Measurements from ENCODE around the gene CEP170. TPM values are rescaled to one million over a fixed set of nuclear protein-coding genes. Genes with fewer than 3 reads are reported as not detected.

The CEP170 gene
- total and polyA plus RNA-seq, 2 experiments from 2014 or later = 93.1 to 104 TPM

GRCh38 chr1:243254233-243254926 is 701 bp downstream of the CEP170 start:
- Histone ChIP-seq H3K36me3 (ENCODE audit: insufficient read depth) (no peaks in the 10 kb centered on the region), H3K27ac (ENCODE audit: low read depth) (peak overlapping the region; percentile 85), H3K9me2 (ENCODE audit: insufficient read depth) (no peaks in the 10 kb centered on the region), H4K20me1 (replicated peaks; ENCODE audit: insufficient read depth) (peaks cover 22% of the 10 kb centered on the region), H3K4me1 (ENCODE audit: insufficient read depth) (peaks cover 42% of the 10 kb centered on the region), H3F3A (replicated peaks; ENCODE audit: low read depth) (no peaks in the 10 kb centered on the region), H2AFZ (no peak overlapping the region), H3K4me2 (peak overlapping the region; percentile 85), H3K27me3 (ENCODE audit: insufficient read depth) (no peaks in the 10 kb centered on the region), H3K79me2 (replicated peaks; ENCODE audit: insufficient read depth) (peaks cover 64% of the 10 kb centered on the region), H3K4me3 (peak overlapping the region; percentile 51)
- H3K4me3 Mint-ChIP-seq = peak overlapping the region; percentile 92
- TF ChIP-seq ETS1 (IDR thresholded peaks at IDR 0.05) (no peak), JUNB (IDR thresholded peaks at IDR 0.05; ENCODE audit: unreplicated experiment) (no peak), ZNF114 (CRISPR knock-in tag; IDR thresholded peaks at IDR 0.05) (no peak), EZH2phosphoT487 (IDR thresholded peaks at IDR 0.05; ENCODE audit: unreplicated experiment) (no peak), CREB1 (CRISPR knock-in tag; IDR thresholded peaks at IDR 0.05; ENCODE audit: low read depth) (no peak), STAT1 (IDR thresholded peaks at IDR 0.05; ENCODE audit: unreplicated experiment) (no peak), EZH2 (IDR thresholded peaks at IDR 0.05; ENCODE audit: low read depth, unreplicated experiment) (no peak), NANOG (IDR thresholded peaks at IDR 0.05; ENCODE audit: borderline replicate concordance) (no peak), POLR2AphosphoS5 (IDR thresholded peaks at IDR 0.05; ENCODE audit: low read depth) (no peak), ZNF331 (CRISPR knock-in tag; IDR thresholded peaks at IDR 0.05; ENCODE audit: low read depth) (no peak)
- TF ChIP-seq, protein P1, sequence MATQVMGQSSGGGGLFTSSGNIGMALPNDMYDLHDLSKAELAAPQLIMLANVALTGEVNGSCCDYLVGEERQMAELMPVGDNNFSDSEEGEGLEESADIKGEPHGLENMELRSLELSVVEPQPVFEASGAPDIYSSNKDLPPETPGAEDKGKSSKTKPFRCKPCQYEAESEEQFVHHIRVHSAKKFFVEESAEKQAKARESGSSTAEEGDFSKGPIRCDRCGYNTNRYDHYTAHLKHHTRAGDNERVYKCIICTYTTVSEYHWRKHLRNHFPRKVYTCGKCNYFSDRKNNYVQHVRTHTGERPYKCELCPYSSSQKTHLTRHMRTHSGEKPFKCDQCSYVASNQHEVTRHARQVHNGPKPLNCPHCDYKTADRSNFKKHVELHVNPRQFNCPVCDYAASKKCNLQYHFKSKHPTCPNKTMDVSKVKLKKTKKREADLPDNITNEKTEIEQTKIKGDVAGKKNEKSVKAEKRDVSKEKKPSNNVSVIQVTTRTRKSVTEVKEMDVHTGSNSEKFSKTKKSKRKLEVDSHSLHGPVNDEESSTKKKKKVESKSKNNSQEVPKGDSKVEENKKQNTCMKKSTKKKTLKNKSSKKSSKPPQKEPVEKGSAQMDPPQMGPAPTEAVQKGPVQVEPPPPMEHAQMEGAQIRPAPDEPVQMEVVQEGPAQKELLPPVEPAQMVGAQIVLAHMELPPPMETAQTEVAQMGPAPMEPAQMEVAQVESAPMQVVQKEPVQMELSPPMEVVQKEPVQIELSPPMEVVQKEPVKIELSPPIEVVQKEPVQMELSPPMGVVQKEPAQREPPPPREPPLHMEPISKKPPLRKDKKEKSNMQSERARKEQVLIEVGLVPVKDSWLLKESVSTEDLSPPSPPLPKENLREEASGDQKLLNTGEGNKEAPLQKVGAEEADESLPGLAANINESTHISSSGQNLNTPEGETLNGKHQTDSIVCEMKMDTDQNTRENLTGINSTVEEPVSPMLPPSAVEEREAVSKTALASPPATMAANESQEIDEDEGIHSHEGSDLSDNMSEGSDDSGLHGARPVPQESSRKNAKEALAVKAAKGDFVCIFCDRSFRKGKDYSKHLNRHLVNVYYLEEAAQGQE (IDR thresholded peaks at IDR 0.05; ENCODE audit: unreplicated experiment) = no peak
- TF ChIP-seq, protein P2, sequence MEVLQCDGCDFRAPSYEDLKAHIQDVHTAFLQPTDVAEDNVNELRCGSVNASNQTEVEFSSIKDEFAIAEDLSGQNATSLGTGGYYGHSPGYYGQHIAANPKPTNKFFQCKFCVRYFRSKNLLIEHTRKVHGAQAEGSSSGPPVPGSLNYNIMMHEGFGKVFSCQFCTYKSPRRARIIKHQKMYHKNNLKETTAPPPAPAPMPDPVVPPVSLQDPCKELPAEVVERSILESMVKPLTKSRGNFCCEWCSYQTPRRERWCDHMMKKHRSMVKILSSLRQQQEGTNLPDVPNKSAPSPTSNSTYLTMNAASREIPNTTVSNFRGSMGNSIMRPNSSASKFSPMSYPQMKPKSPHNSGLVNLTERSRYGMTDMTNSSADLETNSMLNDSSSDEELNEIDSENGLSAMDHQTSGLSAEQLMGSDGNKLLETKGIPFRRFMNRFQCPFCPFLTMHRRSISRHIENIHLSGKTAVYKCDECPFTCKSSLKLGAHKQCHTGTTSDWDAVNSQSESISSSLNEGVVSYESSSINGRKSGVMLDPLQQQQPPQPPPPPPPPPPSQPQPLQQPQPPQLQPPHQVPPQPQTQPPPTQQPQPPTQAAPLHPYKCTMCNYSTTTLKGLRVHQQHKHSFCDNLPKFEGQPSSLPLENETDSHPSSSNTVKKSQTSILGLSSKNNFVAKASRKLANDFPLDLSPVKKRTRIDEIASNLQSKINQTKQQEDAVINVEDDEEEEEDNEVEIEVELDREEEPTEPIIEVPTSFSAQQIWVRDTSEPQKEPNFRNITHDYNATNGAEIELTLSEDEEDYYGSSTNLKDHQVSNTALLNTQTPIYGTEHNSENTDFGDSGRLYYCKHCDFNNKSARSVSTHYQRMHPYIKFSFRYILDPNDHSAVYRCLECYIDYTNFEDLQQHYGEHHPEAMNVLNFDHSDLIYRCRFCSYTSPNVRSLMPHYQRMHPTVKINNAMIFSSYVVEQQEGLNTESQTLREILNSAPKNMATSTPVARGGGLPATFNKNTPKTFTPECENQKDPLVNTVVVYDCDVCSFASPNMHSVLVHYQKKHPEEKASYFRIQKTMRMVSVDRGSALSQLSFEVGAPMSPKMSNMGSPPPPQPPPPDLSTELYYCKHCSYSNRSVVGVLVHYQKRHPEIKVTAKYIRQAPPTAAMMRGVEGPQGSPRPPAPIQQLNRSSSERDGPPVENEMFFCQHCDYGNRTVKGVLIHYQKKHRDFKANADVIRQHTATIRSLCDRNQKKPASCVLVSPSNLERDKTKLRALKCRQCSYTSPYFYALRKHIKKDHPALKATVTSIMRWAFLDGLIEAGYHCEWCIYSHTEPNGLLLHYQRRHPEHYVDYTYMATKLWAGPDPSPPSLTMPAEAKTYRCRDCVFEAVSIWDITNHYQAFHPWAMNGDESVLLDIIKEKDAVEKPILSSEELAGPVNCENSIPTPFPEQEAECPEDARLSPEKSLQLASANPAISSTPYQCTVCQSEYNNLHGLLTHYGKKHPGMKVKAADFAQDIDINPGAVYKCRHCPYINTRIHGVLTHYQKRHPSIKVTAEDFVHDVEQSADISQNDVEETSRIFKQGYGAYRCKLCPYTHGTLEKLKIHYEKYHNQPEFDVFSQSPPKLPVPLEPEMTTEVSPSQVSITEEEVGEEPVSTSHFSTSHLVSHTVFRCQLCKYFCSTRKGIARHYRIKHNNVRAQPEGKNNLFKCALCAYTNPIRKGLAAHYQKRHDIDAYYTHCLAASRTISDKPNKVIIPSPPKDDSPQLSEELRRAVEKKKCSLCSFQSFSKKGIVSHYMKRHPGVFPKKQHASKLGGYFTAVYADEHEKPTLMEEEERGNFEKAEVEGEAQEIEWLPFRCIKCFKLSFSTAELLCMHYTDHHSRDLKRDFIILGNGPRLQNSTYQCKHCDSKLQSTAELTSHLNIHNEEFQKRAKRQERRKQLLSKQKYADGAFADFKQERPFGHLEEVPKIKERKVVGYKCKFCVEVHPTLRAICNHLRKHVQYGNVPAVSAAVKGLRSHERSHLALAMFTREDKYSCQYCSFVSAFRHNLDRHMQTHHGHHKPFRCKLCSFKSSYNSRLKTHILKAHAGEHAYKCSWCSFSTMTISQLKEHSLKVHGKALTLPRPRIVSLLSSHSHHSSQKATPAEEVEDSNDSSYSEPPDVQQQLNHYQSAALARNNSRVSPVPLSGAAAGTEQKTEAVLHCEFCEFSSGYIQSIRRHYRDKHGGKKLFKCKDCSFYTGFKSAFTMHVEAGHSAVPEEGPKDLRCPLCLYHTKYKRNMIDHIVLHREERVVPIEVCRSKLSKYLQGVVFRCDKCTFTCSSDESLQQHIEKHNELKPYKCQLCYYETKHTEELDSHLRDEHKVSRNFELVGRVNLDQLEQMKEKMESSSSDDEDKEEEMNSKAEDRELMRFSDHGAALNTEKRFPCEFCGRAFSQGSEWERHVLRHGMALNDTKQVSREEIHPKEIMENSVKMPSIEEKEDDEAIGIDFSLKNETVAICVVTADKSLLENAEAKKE (CRISPR knock-in tag; IDR thresholded peaks at IDR 0.05) = no peak
- TF ChIP-seq, protein P3, sequence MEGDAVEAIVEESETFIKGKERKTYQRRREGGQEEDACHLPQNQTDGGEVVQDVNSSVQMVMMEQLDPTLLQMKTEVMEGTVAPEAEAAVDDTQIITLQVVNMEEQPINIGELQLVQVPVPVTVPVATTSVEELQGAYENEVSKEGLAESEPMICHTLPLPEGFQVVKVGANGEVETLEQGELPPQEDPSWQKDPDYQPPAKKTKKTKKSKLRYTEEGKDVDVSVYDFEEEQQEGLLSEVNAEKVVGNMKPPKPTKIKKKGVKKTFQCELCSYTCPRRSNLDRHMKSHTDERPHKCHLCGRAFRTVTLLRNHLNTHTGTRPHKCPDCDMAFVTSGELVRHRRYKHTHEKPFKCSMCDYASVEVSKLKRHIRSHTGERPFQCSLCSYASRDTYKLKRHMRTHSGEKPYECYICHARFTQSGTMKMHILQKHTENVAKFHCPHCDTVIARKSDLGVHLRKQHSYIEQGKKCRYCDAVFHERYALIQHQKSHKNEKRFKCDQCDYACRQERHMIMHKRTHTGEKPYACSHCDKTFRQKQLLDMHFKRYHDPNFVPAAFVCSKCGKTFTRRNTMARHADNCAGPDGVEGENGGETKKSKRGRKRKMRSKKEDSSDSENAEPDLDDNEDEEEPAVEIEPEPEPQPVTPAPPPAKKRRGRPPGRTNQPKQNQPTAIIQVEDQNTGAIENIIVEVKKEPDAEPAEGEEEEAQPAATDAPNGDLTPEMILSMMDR (conservative IDR thresholded peaks at IDR 0.05; ENCODE audit: low read depth in 2 of 2) = no peak
- H3K27ac Mint-ChIP-seq = peak overlapping the region; percentile 97
- H3K36me3 Mint-ChIP-seq (ENCODE audit: low read depth) = no peaks in the 10 kb centered on the region; the same call in 2 of the 3 replicates
- ATAC-seq (peak; percentile 14), DNase-seq (ENCODE audit: low spot score) (peak; percentile 81)
- H3K9me3 Mint-ChIP-seq = no peaks in the 10 kb centered on the region
- peaks cover 5% of the 10 kb centered on the region for H3K27me3 Mint-ChIP-seq (ENCODE audit: insufficient read depth, low read depth, poor library complexity)
- H3K4me1 Mint-ChIP-seq = peaks cover 35% of the 10 kb centered on the region

Measured in GM23338 (cell line).